Stimulated activated naive B cell treated with anti-CD40 and anti-IgM and Interleukin-4, amounts not matched to agents 10 μg/mL and 1 μg/mL and 100 μg/mL, for 72 hours (primary cell): Measurements from ENCODE around the gene PLEKHG7.
A peak's percentile ranks its signal among the peaks of the same experiment; 100 is the strongest.

Source experiments
- ATAC-seq, 2 donors: fragments of 150-1000 bp; cut with Tn5 transposase; replicated peaks; 2 replicates each; pipeline ENCODE4 v1.10.0; 2021; ENCODE audit warnings: moderate library complexity in 1 of 2
- DNase-seq: peaks from one replicate; pipeline ENCODE4 v3.0.0; 2021
- H3K27ac Mint-ChIP-seq: one replicate; pipeline ENCODE4 v1.8.0; 2022; ENCODE audit warnings: mild to moderate bottlenecking, mixed read lengths
- H3K27me3 Mint-ChIP-seq, 2 donors: one replicate each; pipeline ENCODE4 v1.8.0; 2022; ENCODE audit warnings: mixed read lengths in 2 of 2
- H3K36me3 Mint-ChIP-seq, 2 donors: one replicate each; pipeline ENCODE4 v1.8.0; 2022; ENCODE audit warnings: mixed read lengths in 2 of 2, mild to moderate bottlenecking in 1 of 2
- H3K4me1 Mint-ChIP-seq, 2 donors: one replicate each; pipeline ENCODE4 v1.8.0; 2022; ENCODE audit warnings: mixed read lengths in 2 of 2, mild to moderate bottlenecking in 1 of 2
- H3K4me3 Mint-ChIP-seq, 2 donors: one replicate each; pipeline ENCODE4 v1.8.0; 2022; ENCODE audit warnings: mild to moderate bottlenecking in 2 of 2, mixed read lengths in 2 of 2, moderate library complexity in 1 of 2
- H3K9me3 Mint-ChIP-seq, 2 donors: one replicate each; pipeline ENCODE4 v1.8.0; 2022; ENCODE audit warnings: mixed read lengths in 2 of 2, mild to moderate bottlenecking in 1 of 2

The PLEKHG7 gene

GRCh38 chr12:92722897-92723296, 20.1 kb downstream of the PLEKHG7 start:
- Mint-ChIP-seq H3K9me3 (peaks cover 9 to 11% of the 10 kb centered on the region in 2 donors), H3K4me3 (no peak overlapping the region)

GRCh38 chr12:92726850-92727249, 24.1 kb downstream of the PLEKHG7 start:
- Mint-ChIP-seq H3K36me3 (no peaks in the 10 kb centered on the region), H3K9me3 (peaks cover 9 to 11% of the 10 kb centered on the region in 2 donors), H3K4me3 (no peak overlapping the region), H3K27ac (no peak overlapping the region), H3K4me1 (no peaks in the 10 kb centered on the region), H3K27me3 (peaks cover 0 to 8% of the 10 kb centered on the region in 2 donors)
- DNase-seq: no peak
- no peak for ATAC-seq

More at GRCh38 chr12:92722897-92723296, 20.1 kb downstream of the PLEKHG7 start:
- no peaks in the 10 kb centered on the region for H3K36me3 Mint-ChIP-seq
- DNase-seq (no peak), ATAC-seq (no peak)
- peaks cover 0 to 8% of the 10 kb centered on the region in 2 donors for H3K27me3 Mint-ChIP-seq
- H3K27ac Mint-ChIP-seq: no peak overlapping the region
- H3K4me1 Mint-ChIP-seq: no peaks in the 10 kb centered on the region

- ATAC-seq: peak; percentile 48 to 57
These were observed 27.1 kb downstream of the PLEKHG7 start for GRCh38 chr12:92729773-92730305.

GRCh38 chr12:92730758-92731157, 28.0 kb downstream of the PLEKHG7 start:
- ATAC-seq (no peak), DNase-seq (no peak)
- no peaks in the 10 kb centered on the region for H3K4me1 Mint-ChIP-seq
- no peak overlapping the region for H3K27ac Mint-ChIP-seq
- peaks cover 0 to 2% of the 10 kb centered on the region in 2 donors for H3K36me3 Mint-ChIP-seq
- H3K27me3 Mint-ChIP-seq: no peaks in the 10 kb centered on the region
- H3K4me3 Mint-ChIP-seq: no peak overlapping the region
- no peaks in the 10 kb centered on the region for H3K9me3 Mint-ChIP-seq

More at GRCh38 chr12:92729773-92730305, 27.1 kb downstream of the PLEKHG7 start:
- Mint-ChIP-seq H3K4me3 (no peak overlapping the region), H3K36me3 (peaks cover 0 to 1% of the 10 kb centered on the region in 2 donors), H3K27me3 (peaks cover 0 to 4% of the 10 kb centered on the region in 2 donors), H3K27ac (no peak overlapping the region), H3K4me1 (no peaks in the 10 kb centered on the region), H3K9me3 (peaks cover 4% of the 10 kb centered on the region in 2 donors)
- DNase-seq: no peak

GRCh38 chr12:92732216-92732615, 29.4 kb downstream of the PLEKHG7 start:
- Mint-ChIP-seq H3K9me3 (no peaks in the 10 kb centered on the region), H3K4me1 (no peaks in the 10 kb centered on the region), H3K36me3 (peaks cover 0 to 2% of the 10 kb centered on the region in 2 donors), H3K27me3 (no peaks in the 10 kb centered on the region), H3K4me3 (no peak overlapping the region), H3K27ac (no peak overlapping the region)
- DNase-seq: no peak
- ATAC-seq: no peak

GRCh38 chr12:92732716-92733115, 29.9 kb downstream of the PLEKHG7 start:
- Mint-ChIP-seq H3K9me3 (no peaks in the 10 kb centered on the region), H3K4me1 (no peaks in the 10 kb centered on the region), H3K36me3 (peaks cover 0 to 2% of the 10 kb centered on the region in 2 donors), H3K27ac (no peak overlapping the region), H3K4me3 (no peak overlapping the region), H3K27me3 (no peaks in the 10 kb centered on the region)
- ATAC-seq: no peak
- no peak for DNase-seq

- DNase-seq (no peak), ATAC-seq (no peak)
- Mint-ChIP-seq H3K9me3 (no peaks in the 10 kb centered on the region), H3K4me3 (no peak overlapping the region), H3K36me3 (peaks cover 0 to 2% of the 10 kb centered on the region in 2 donors), H3K4me1 (peaks cover 0 to 2% of the 10 kb centered on the region in 2 donors), H3K27me3 (no peaks in the 10 kb centered on the region), H3K27ac (no peak overlapping the region)
These were observed 30.4 kb downstream of the PLEKHG7 start for GRCh38 chr12:92733181-92733580.

GRCh38 chr12:92733661-92734060, 30.9 kb downstream of the PLEKHG7 start:
- Mint-ChIP-seq H3K9me3 (no peaks in the 10 kb centered on the region), H3K4me1 (peaks cover 0 to 2% of the 10 kb centered on the region in 2 donors), H3K27ac (no peak overlapping the region), H3K36me3 (peaks cover 0 to 2% of the 10 kb centered on the region in 2 donors), H3K27me3 (no peaks in the 10 kb centered on the region), H3K4me3 (no peak overlapping the region)
- ATAC-seq (no peak), DNase-seq (no peak)

GRCh38 chr12:92735131-92735721, 32.4 kb downstream of the PLEKHG7 start:
- H3K27me3 Mint-ChIP-seq: no peaks in the 10 kb centered on the region
- peaks cover 0 to 2% of the 10 kb centered on the region in 2 donors for H3K4me1 Mint-ChIP-seq
- H3K27ac Mint-ChIP-seq: no peak overlapping the region
- peaks cover 0 to 2% of the 10 kb centered on the region in 2 donors for H3K36me3 Mint-ChIP-seq
- no peak overlapping the region for H3K4me3 Mint-ChIP-seq
- H3K9me3 Mint-ChIP-seq: no peaks in the 10 kb centered on the region
- DNase-seq (no peak), ATAC-seq (no peak)

GRCh38 chr12:92736605-92737004, 33.8 kb downstream of the PLEKHG7 start:
- no peak for DNase-seq
- Mint-ChIP-seq H3K4me1 (peaks cover 0 to 2% of the 10 kb centered on the region in 2 donors), H3K27ac (no peak overlapping the region), H3K36me3 (peaks cover 0 to 2% of the 10 kb centered on the region in 2 donors), H3K4me3 (no peak overlapping the region), H3K27me3 (no peaks in the 10 kb centered on the region), H3K9me3 (no peaks in the 10 kb centered on the region)
- no peak for ATAC-seq

GRCh38 chr12:92737855-92738850, 35.4 kb downstream of the PLEKHG7 start:
- Mint-ChIP-seq H3K4me1 (peaks cover 0 to 2% of the 10 kb centered on the region in 2 donors), H3K27ac (no peak overlapping the region), H3K9me3 (no peaks in the 10 kb centered on the region), H3K27me3 (no peaks in the 10 kb centered on the region), H3K36me3 (peaks cover 0 to 2% of the 10 kb centered on the region in 2 donors), H3K4me3 (no peak overlapping the region)
- ATAC-seq (no peak), DNase-seq (no peak)

GRCh38 chr12:92739113-92739512, 36.3 kb downstream of the PLEKHG7 start:
- H3K27me3 Mint-ChIP-seq: no peaks in the 10 kb centered on the region
- no peak overlapping the region for H3K27ac Mint-ChIP-seq
- H3K4me3 Mint-ChIP-seq: no peak overlapping the region
- no peaks in the 10 kb centered on the region for H3K9me3 Mint-ChIP-seq
- H3K4me1 Mint-ChIP-seq: peaks cover 0 to 2% of the 10 kb centered on the region in 2 donors
- DNase-seq (no peak), ATAC-seq (no peak)
- peaks cover 0 to 2% of the 10 kb centered on the region in 2 donors for H3K36me3 Mint-ChIP-seq

GRCh38 chr12:92740411-92740810, 37.6 kb downstream of the PLEKHG7 start:
- Mint-ChIP-seq H3K4me1 (peaks cover 0 to 2% of the 10 kb centered on the region in 2 donors), H3K27me3 (no peaks in the 10 kb centered on the region), H3K27ac (no peak overlapping the region), H3K36me3 (no peaks in the 10 kb centered on the region), H3K4me3 (no peak overlapping the region), H3K9me3 (no peaks in the 10 kb centered on the region)
- DNase-seq (no peak), ATAC-seq (no peak)

- peaks cover 0 to 3% of the 10 kb centered on the region in 2 donors for H3K9me3 Mint-ChIP-seq
- H3K4me3 Mint-ChIP-seq: no peak overlapping the region
- H3K4me1 Mint-ChIP-seq: no peaks in the 10 kb centered on the region
- H3K36me3 Mint-ChIP-seq: no peaks in the 10 kb centered on the region
- DNase-seq (no peak), ATAC-seq (no peak)
- H3K27ac Mint-ChIP-seq: no peak overlapping the region
- H3K27me3 Mint-ChIP-seq: no peaks in the 10 kb centered on the region
These were observed 40.2 kb downstream of the PLEKHG7 start for GRCh38 chr12:92743026-92743425.
